Mucosa of rectum (tissue), 2 donors: ENCODE results near the gene HNRNPUL1.

Source experiments
- H3K27ac ChIP-seq, 2 donors: one replicate each; pipeline ENCODE4 v1.7.0; 2013; ENCODE audit warnings: inconsistent platforms in 2 of 2, low read depth in 2 of 2, low read length in 2 of 2
- H3K27me3 ChIP-seq, 2 donors: one replicate each; pipeline ENCODE4 v1.7.0; 2013; ENCODE audit warnings: low read length in 2 of 2; ENCODE audit not compliant: control insufficient read depth in 2 of 2, insufficient read depth in 2 of 2
- H3K36me3 ChIP-seq, 2 donors: one replicate each; pipeline ENCODE4 v1.7.0; 2013; ENCODE audit warnings: low read length in 2 of 2; ENCODE audit not compliant: control insufficient read depth in 2 of 2, insufficient read depth in 2 of 2
- H3K4me1 ChIP-seq, 2 donors: one replicate each; pipeline ENCODE4 v1.7.0; 2013; ENCODE audit warnings: low read length in 2 of 2, mild to moderate bottlenecking in 1 of 2; ENCODE audit not compliant: control insufficient read depth in 2 of 2, insufficient read depth in 2 of 2
- H3K4me3 ChIP-seq, 2 donors: one replicate each; pipeline ENCODE4 v1.7.0; 2013; ENCODE audit warnings: low read length in 2 of 2
- H3K9ac ChIP-seq, 2 donors: one replicate each; pipeline ENCODE4 v1.7.0; 2013; ENCODE audit warnings: low read length in 2 of 2, low read depth in 1 of 2, mild to moderate bottlenecking in 1 of 2
- H3K9me3 ChIP-seq, 2 donors: one replicate each; pipeline ENCODE4 v1.7.0; 2013; ENCODE audit warnings: low read length in 2 of 2; ENCODE audit not compliant: control insufficient read depth in 2 of 2
- donor health status: healthy.
- donor health status: Normal muscosa, but diverticular disease.

The HNRNPUL1 gene

GRCh38 chr19:41307090-41307875 lies 43.1 kb downstream of the HNRNPUL1 start:
- H3K4me1 ChIP-seq: peaks cover 31 to 33% of the 10 kb centered on the region in 2 donors
- peak overlapping the region in 1 of 2 donors; percentile 73 for H3K9ac ChIP-seq
- H3K4me3 ChIP-seq: no peak overlapping the region
- no peaks in the 10 kb centered on the region for H3K9me3 ChIP-seq
- H3K27ac ChIP-seq: peak overlapping the region; percentile 91 to 93
- peaks cover 39 to 48% of the 10 kb centered on the region in 2 donors for H3K36me3 ChIP-seq
- H3K27me3 ChIP-seq: no peaks in the 10 kb centered on the region

DNA sequence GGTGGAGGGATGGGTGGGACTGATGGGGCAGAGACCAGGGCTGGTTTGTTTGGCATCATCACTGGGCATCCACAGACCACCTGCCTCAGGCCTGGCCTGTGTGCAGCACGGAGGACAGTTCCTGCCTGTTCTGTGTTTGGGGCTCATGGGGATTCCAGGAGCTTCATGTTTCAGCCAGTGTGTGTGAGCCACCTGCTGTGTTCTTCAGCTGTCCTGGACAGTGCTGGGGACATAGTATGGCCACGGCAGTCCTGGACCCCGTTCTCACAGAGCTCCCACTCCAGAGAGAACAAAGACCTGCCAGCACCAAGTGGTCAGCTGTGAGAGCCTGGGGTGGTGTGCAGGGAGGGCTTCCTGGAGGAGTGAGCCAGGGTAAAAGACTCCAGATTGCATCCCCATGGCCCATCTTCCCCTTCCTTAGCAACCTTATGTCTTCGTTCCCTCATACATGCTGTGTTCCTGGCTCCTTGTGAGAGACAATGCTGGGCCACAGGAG lies 43.8 kb downstream of the HNRNPUL1 start:
- no peak overlapping the region for H3K4me3 ChIP-seq
- peaks cover 31 to 33% of the 10 kb centered on the region in 2 donors for H3K4me1 ChIP-seq
- no peaks in the 10 kb centered on the region for H3K27me3 ChIP-seq
- H3K36me3 ChIP-seq: peaks cover 33 to 48% of the 10 kb centered on the region in 2 donors
- peak overlapping the region; percentile 91 to 93 for H3K27ac ChIP-seq
- peak overlapping the region; percentile 73 to 85 for H3K9ac ChIP-seq
- H3K9me3 ChIP-seq: no peaks in the 10 kb centered on the region

- peak overlapping the region; percentile 76 to 100 for H3K4me3 ChIP-seq
- peak overlapping the region; percentile 93 to 97 for H3K27ac ChIP-seq
- H3K27me3 ChIP-seq: no peaks in the 10 kb centered on the region
- peaks cover 31 to 33% of the 10 kb centered on the region in 2 donors for H3K4me1 ChIP-seq
- H3K36me3 ChIP-seq: peaks cover 34 to 48% of the 10 kb centered on the region in 2 donors
- H3K9me3 ChIP-seq: no peaks in the 10 kb centered on the region
- H3K9ac ChIP-seq: peak overlapping the region; percentile 85 to 99
Measured at GRCh38 chr19:41308450-41309179, 44.4 kb downstream of the HNRNPUL1 start.

- H3K36me3 ChIP-seq: peaks cover 27 to 42% of the 10 kb centered on the region in 2 donors
- peak overlapping the region; percentile 93 to 97 for H3K27ac ChIP-seq
- H3K4me3 ChIP-seq: peak overlapping the region; percentile 76 to 100
- peaks cover 31 to 33% of the 10 kb centered on the region in 2 donors for H3K4me1 ChIP-seq
- H3K9ac ChIP-seq: peak overlapping the region; percentile 85 to 99
- H3K9me3 ChIP-seq: no peaks in the 10 kb centered on the region
- no peaks in the 10 kb centered on the region for H3K27me3 ChIP-seq
Measured at GRCh38 chr19:41309180-41310032, 45.2 kb downstream of the HNRNPUL1 start.

DNA sequence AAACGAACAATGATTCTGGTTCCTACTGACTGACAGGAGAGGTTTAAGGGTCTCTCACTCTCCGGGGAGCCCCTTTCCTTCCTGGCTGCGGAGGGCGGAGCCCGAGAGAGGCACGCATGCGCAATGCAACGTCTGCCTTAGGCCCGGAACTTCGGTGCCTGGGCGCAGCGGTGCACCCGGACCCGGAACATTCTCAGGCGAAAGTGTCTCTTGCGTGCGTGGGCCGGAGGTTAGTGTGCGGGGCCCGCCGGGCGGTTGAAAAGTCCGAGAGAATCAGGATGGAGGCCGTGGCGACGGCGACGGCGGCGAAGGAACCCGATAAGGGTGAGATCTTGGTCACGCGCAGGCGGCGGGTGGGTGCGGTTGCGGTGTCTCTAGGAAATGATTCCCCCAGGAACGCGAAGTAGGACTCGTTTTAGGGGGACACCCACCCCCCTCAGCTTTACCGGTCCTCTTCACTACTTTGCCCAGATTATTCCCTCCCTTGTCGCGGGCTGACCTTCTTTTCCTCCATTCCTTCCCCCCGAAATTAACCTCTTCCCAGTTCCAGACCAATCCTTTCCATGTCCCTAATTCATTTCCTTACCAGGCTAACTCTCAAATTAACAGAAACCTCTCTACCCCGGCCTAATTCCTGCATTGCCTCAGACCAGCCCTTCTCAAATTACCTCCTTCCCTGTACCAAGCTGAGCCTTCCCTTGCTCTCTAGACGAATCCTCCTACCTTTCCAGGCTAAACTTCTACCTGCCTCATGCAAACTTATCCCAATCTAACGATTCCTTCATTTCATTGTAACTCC lies 46.1 kb downstream of the HNRNPUL1 start, which contains the start of gene CCDC97:
TSS of gene CCDC97 (plus strand) at position 140 of the 799 bp plus-strand sequence. CDS start at position 279, 139 bp downstream.
- H3K4me1 ChIP-seq: peaks cover 31 to 33% of the 10 kb centered on the region in 2 donors

GRCh38 chr19:41311072-41311471 lies 46.9 kb downstream of the HNRNPUL1 start:
- H3K36me3 ChIP-seq: peaks cover 17 to 34% of the 10 kb centered on the region in 2 donors
- H3K9me3 ChIP-seq: no peaks in the 10 kb centered on the region
- H3K9ac ChIP-seq: peak overlapping the region in 1 of 2 donors; percentile 85
- H3K4me3 ChIP-seq: peak overlapping the region; percentile 76 to 100
- H3K27ac ChIP-seq: no peak overlapping the region
- H3K4me1 ChIP-seq: peaks cover 31 to 33% of the 10 kb centered on the region in 2 donors
- no peaks in the 10 kb centered on the region for H3K27me3 ChIP-seq

More for the DNA sequence above, 46.1 kb downstream of the HNRNPUL1 start, which contains the start of gene CCDC97:
- Histone ChIP-seq H3K36me3 (peaks cover 20 to 37% of the 10 kb centered on the region in 2 donors), H3K27ac (peak within 1 kb of the TSS; percentile 93 to 97), H3K4me3 (peak within 1 kb of the TSS; percentile 76 to 100), H3K9me3 (no peaks in the 10 kb centered on the region), H3K27me3 (no peaks in the 10 kb centered on the region), H3K9ac (peak within 1 kb of the TSS; percentile 85 to 99)

GRCh38 chr19:41311613-41312012 lies 47.4 kb downstream of the HNRNPUL1 start:
- Histone ChIP-seq H3K4me1 (peaks cover 28 to 31% of the 10 kb centered on the region in 2 donors), H3K9me3 (no peaks in the 10 kb centered on the region), H3K27ac (no peak overlapping the region)

GRCh38 chr19:41316306-41316920 lies 52.2 kb downstream of the HNRNPUL1 start:
- Histone ChIP-seq H3K4me1 (peaks cover 0 to 3% of the 10 kb centered on the region in 2 donors), H3K9me3 (no peaks in the 10 kb centered on the region), H3K27me3 (no peaks in the 10 kb centered on the region), H3K4me3 (no peak overlapping the region), H3K27ac (no peak overlapping the region), H3K9ac (no peak overlapping the region), H3K36me3 (peaks cover 48 to 65% of the 10 kb centered on the region in 2 donors)

More at GRCh38 chr19:41311613-41312012, 47.4 kb downstream of the HNRNPUL1 start:
- Histone ChIP-seq H3K4me3 (no peak overlapping the region), H3K36me3 (peaks cover 17 to 34% of the 10 kb centered on the region in 2 donors), H3K9ac (no peak overlapping the region), H3K27me3 (no peaks in the 10 kb centered on the region)
